RWPE1 (cell line): ENCODE measurements around the gene GRID1.
"Not testable (repeated sequence)": the region's sequence is repeated elsewhere in the genome, so short reads cannot be mapped to it uniquely, and the experiment has no call there.

Experiments used
- CTCF ChIA-PET: fragments of 350-600 bp; sonication (Branson Sonifier 250); formaldehyde crosslinking; extraction: SDS; loops from one replicate; lab custom pipeline; 2021; lab: Yijun Ruan, JAX
- POLR2A ChIA-PET: fragments of 400-600 bp; formaldehyde crosslinking; extraction: SDS; loops from one replicate; lab custom pipeline; 2020; ENCODE audit warnings: antibody characterized with exemption; ENCODE audit not compliant: low non-redundant PET; lab: Yijun Ruan, JAX
- DNase-seq: peaks from one replicate; pipeline ENCODE4 v3.0.0; 2012; ENCODE audit warnings: low spot score
- H3K27ac ChIP-seq: fragments of 450-650 bp; 2 replicates; pipeline ENCODE4 v1.5.1; 2017
- TF ChIP-seq, protein P1 (sequence below): fragments of 450-650 bp; conservative IDR thresholded peaks from 2 replicates; pipeline ENCODE4 v1.5.1; 2017; ENCODE audit warnings: low read depth, mild to moderate bottlenecking

Gene GRID1

DNA sequence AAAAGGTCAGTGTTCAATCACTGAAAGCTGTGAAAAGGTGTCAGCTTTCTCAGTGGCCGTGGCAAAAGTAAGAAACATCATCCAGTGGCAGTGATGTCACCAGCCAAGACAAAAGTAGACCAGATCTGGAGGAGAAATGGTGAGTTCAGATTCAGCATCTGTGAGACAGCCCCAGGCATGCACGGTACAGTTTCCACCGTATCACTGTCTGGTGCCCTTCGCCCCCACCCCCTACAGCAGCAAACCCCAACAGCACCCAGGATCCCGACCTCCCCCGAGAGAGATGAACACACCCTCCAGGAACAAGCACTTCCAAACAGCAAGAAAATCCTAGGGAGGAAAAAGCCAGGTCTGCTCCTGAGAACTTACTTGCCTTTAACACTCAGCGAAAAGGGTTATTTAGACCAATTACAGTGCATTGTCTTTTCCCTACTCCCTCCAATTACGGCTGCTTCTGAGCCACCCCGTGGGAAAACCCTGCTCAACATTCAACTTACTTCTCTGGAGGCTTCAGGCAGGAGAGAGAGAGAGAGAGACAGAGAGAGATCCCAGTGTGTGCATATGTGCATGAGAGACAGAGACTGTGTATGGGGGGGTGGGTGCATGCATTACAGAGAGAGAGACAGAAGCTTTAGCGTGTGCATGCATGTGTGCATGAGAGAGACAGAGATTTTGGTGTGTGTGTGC is 189.6 kb downstream of the GRID1 start:
- CTCF ChIA-PET = interaction anchor here (0.7 kb wide), 1 partner anchor 254 kb away, joined by 4 read pairs; no protein-coding TSS in a partner anchor
- DNase-seq = no peak
- TF ChIP-seq, protein P1, sequence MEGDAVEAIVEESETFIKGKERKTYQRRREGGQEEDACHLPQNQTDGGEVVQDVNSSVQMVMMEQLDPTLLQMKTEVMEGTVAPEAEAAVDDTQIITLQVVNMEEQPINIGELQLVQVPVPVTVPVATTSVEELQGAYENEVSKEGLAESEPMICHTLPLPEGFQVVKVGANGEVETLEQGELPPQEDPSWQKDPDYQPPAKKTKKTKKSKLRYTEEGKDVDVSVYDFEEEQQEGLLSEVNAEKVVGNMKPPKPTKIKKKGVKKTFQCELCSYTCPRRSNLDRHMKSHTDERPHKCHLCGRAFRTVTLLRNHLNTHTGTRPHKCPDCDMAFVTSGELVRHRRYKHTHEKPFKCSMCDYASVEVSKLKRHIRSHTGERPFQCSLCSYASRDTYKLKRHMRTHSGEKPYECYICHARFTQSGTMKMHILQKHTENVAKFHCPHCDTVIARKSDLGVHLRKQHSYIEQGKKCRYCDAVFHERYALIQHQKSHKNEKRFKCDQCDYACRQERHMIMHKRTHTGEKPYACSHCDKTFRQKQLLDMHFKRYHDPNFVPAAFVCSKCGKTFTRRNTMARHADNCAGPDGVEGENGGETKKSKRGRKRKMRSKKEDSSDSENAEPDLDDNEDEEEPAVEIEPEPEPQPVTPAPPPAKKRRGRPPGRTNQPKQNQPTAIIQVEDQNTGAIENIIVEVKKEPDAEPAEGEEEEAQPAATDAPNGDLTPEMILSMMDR = no peak
- H3K27ac ChIP-seq = no peak overlapping the region
- POLR2A ChIA-PET = no interaction called here

DNA sequence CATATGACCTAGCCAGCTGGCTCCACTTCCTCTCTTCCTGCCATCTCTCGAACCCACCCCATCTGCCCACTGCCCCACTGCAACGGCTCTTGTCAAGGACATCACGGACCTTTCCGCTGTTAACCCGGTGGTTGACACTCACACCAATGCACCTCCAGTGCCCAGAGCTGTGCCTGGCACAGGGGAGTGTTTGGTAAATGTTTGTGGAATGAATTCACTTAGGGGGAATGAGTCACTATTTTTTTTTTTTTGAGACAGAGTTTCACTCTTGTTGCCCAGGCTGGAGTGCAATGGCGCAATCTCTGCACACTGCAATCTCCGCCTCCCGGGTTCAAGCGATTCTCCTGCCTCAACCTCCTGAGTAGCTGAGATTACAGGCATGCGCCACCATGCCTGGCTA is 191.1 kb downstream of the GRID1 start:
- H3K27ac ChIP-seq, DNase-seq, POLR2A ChIA-PET: not testable (repeated sequence)
- CTCF ChIA-PET = interaction anchor here (0.6 to 0.7 kb wide), 3 partner anchors 19 to 38 kb away, joined by 3 to 4 read pairs (median 3); no protein-coding TSS in a partner anchor

DNA sequence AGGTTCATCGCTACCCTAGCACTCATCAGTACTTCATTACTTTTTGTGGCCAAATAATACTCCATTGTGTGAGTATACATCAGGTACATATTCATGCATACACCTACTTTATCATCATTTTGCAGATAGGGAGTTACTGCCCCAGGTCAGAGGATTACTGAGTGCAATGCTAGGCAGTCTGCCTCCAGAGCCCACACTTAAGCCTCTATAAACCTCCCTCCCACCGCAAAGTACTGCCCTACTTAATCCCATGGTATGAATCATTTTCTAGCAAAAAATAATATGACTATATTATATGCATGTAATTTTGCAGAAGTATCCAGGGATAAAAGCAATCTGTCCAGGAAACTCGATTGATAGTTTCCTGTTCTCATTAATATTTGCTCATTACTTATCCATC is 194.3 kb downstream of the GRID1 start:
- H3K27ac ChIP-seq = no peak overlapping the region
- TF ChIP-seq, protein P1 = no peak
- ChIA-PET CTCF (no interaction called here), POLR2A (no interaction called here)
- no peak for DNase-seq

DNA sequence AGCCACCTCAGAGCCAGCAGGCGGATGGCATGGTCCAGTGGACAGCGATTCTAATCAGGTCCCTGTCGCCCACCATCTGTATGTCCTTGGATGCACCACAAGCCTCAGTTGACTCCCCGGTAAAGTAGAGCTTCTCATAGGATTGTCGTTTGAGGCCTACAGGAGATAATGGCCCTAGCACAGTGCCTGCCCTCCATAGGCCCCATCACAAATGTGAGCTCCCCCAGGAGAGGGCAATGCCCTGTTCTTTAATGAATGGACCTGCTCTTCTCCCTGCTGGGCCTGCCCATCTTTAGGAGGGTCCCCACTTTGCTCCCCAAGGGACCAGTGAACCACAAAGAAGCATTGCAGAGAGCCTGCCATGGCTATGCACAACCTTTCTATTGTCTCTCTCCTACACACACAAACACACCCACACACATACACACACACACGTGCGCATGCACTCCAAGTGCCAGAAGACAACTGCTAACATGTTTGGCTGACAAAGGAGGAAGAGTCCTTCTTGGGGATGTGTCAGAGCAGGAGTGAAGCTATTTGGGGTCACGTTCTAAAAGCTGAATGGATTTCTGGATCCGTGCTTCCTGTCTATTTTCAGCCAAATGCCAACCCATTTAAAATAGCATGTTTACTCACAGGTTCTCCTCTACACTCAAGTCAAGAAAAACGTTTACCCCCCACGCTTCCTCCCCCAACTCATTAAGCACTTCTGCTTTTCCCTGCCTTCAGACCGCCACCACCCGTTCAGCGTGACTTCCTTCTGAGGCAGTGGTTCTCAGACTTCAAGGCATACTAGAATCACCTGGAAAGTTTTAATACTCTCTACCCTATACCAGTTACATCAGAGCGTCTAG is 196.1 kb downstream of the GRID1 start:
- DNase-seq = no peak
- H3K27ac ChIP-seq = no peak overlapping the region
- POLR2A ChIA-PET = no interaction called here
- TF ChIP-seq, protein P1 = no peak
- CTCF ChIA-PET = interaction anchor here (0.6 kb wide), 1 partner anchor 45 kb away, joined by 6 read pairs; no protein-coding TSS in a partner anchor

DNA sequence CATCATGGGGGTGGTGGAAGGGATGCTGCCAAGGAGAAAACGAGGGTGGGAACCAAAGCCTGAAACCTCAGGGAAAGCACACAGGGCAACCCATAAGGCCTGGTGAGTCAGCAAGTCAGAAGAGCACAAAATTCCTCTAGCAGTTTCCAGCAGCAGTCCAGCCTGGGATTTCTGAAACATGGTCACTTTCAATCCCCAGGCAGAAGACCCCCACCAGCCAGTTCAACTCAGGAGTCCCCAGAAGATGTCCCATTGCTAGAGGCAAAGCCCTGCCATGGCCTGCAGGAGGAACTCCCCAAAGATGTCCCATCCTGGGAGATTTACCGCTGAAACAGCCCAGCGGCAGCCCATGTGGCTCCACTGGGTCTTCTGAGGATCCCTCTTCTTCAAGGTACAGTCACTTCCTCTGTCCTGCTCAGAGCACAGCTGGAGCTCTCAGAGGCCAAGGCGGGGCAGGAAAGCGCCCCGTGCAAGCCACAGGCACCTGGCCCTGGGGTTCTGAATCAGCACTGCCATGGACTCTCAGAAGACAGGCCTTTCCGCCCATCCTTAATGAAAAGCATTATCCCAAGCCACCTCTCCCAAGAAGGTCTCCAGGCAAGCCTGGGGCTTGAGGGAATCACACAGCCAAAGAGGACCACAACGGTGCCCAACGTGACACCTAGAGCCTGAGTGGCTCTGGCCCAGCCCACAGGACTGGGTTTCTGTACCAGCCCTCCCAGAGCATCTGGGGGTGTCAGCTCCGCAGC is 196.9 kb downstream of the GRID1 start:
- H3K27ac ChIP-seq = no peak overlapping the region
- ChIA-PET POLR2A (no interaction called here), CTCF (interaction anchor here (0.6 kb wide), 1 partner anchor 44 kb away, joined by 6 read pairs; no protein-coding TSS in a partner anchor)
- no peak for DNase-seq
- TF ChIP-seq, protein P1 = no peak

DNA sequence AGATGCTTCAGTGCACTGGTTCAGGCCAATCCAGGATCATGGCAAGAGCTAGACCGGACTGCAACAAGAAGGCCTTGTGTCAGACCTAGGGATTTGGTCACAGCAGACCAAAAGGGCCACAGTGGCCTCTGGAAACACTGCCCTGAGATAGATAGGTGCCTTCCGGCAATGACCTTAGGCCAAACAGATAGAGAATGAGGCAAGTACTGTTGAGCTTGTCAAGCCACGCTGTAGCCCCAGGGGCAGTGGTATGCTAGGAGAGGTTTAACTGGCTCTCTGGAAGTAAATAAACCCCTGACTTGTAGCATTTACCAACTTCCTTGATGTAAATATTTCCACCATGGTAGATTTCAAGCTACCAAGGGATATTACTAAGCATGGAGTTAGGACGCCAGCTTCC is 197.5 kb downstream of the GRID1 start:
- no peak overlapping the region for H3K27ac ChIP-seq
- ChIA-PET POLR2A (no interaction called here), CTCF (no interaction called here)
- TF ChIP-seq, protein P1 = no peak
- DNase-seq = no peak
